SKM-1 treated with dmso at 0.1 percent for 144 hours (cell line): ENCODE results near the gene LKAAEAR1.
A peak's percentile ranks its signal among the peaks of the same experiment; 100 is the strongest.
"Not testable (repeated sequence)": the region's sequence is repeated elsewhere in the genome, so short reads cannot be mapped to it uniquely, and the experiment has no call there.

Source experiments
- DNase-seq: peaks from one replicate; lab custom pipeline; 2025; ENCODE audit not compliant: unreplicated experiment; lab: John Stamatoyannopoulos, UW

Gene LKAAEAR1

DNA sequence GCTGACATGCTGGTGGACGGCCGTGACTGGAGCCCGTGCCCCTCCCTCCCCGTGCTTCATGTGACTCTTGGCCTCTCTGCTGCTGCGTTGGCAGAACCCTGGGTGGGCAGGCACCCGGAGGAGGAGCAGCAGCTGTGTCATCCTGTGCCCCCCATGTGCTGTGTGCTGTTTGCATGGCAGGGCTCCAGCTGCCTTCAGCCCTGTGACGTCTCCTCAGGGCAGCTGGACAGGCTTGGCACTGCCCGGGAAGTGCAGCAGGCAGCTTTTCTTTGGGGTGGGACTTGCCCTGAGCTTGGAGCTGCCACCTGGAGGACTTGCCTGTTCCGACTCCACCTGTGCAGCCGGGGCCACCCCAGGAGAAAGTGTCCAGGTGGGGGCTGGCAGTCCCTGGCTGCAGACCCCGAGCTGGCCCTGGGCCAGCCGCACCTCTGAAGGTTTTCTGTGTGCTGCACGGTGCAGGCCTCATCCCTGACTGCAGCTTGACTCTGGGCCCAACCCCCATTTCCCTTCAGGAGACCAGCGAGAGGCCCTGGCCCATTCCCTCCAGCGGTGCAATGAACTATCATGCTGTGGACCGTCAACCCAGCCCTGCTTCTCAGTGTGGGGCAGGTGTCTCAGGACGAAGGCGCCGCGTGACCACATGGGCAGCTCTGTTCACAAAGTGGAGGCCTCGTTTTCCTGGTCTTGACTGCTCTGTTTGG lies 15.0 kb upstream of the LKAAEAR1 start:
- no peak for DNase-seq

GRCh38 chr20:64098471-64099013 lies 14.3 kb upstream of the LKAAEAR1 start:
- DNase-seq, result no peak

DNA sequence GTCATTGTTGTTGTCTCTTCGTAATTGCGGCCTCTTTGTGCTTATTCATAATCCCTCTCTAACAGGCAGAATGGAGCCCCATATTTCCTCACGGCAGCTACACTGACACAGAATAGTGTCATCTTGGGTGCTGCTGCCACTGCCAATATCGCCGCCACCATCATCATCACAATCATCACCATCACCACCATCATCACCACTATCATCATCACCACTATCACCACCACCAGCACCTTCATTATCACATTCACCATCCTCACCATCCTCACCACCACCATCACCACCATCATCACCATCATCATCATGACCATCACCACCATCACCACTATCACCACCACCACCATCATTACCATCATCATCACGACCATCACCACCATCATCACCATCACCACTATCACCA lies 12.3 kb upstream of the LKAAEAR1 start:
- no peak for DNase-seq

- DNase-seq, result no peak
These were observed 11.7 kb upstream of the LKAAEAR1 start for GRCh38 chr20:64095927-64096326.

DNA sequence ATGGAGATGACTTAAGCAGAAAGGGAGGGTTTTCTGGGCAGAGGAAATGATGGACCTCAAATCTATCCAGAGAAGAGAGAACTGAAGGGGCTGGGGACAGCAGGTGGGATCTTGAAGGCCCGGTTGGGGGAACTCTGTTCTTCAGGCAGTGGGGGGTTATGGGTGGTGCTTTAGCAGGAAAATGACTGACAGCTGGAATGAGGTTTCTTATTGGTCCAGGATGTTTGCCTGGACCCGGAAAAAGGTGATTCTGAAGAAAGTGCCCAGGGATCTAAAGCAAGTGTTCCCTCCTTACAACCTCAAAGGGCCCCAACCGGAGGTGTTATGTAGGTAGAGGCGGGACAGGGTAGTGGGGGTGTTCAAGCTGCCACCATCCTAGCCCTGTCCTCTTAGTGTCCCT lies 11.3 kb upstream of the LKAAEAR1 start:
- DNase-seq, result no peak

DNA sequence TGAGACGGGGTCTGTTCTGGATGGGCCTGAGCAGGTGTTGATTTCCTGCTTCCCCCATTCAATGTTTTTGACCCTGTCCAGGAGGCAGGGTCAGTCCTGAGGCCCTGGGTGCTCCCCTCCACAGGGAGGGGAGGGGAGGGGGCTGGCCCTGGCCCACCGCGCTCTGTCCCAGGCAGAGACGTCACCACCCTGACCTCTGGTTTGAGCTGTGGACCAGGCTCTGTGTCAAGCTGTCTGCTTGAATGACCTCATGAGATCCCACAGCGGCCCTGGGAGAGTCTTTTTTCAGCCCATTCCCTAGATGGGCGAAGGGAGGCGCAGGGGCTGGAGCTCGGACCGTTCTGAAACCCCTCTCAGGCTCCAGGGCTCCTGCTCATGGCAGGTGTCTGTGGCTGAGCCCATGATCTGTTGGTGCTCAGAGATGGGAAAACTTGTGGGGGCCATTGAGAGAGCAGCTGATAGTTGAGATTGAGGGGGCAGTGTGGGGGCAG lies 8.9 kb upstream of the LKAAEAR1 start:
- no peak for DNase-seq

DNA sequence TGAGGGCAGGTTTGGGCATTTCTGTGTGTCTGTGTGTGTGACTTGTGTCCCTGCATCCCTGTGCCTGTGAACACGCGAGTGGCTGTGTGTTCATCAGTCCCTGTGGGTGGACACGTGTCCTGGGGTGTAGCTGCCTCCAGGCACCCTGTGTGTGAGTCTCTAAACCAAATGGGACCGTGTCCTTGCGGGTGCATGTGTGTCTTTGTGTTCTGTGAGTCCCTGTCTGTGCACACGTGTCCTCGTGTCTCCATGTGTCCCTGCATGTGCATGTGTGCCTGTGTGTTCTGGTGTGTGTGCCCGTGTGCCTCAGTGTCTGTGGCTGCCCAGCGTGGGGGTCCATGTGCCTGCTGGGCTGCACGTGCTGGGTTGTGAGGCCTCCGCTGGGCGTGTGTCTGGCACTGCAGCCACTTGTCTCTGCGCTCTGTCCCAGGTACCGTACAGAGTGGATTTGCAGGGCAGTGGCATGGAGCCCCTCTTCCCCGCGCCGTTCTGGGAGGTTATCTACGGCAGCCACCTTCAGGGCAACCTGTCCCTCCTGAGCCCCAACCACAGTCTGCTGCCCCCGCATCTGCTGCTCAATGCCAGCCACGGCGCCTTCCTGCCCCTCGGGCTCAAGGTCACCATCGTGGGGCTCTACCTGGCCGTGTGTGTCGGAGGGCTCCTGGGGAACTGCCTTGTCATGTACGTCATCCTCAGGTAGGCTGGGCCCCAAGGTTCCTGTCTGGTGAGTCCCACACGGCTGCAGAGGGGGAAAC lies 8.2 kb upstream of the LKAAEAR1 start:
- no peak for DNase-seq

GRCh38 chr20:64091770-64092169 lies 7.6 kb upstream of the LKAAEAR1 start:
- no peak for DNase-seq

- no peak for DNase-seq
These were observed 7.1 kb upstream of the LKAAEAR1 start for GRCh38 chr20:64091340-64091739.

GRCh38 chr20:64090165-64090564 lies 6.0 kb upstream of the LKAAEAR1 start:
- DNase-seq, result no peak

DNA sequence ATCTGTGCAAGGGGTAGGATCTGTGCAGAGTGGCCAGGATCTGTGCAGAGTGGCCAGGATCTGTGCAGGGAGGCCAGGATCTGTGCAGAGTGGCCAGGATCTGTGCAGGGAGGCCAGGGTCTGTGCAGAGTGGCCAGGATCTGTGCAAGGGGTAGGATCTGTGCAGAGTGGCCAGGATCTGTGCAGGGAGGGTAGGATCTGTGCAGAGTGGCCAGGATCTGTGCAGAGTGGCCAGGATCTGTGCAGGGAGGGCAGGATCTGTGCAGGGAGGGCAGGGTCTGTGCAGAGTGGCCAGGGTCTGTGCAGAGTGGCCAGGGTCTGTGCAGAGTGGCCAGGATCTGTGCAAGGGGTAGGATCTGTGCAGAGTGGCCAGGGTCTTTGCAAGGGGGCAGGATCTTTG lies 4.4 kb upstream of the LKAAEAR1 start:
- not testable (repeated sequence) for DNase-seq

DNA sequence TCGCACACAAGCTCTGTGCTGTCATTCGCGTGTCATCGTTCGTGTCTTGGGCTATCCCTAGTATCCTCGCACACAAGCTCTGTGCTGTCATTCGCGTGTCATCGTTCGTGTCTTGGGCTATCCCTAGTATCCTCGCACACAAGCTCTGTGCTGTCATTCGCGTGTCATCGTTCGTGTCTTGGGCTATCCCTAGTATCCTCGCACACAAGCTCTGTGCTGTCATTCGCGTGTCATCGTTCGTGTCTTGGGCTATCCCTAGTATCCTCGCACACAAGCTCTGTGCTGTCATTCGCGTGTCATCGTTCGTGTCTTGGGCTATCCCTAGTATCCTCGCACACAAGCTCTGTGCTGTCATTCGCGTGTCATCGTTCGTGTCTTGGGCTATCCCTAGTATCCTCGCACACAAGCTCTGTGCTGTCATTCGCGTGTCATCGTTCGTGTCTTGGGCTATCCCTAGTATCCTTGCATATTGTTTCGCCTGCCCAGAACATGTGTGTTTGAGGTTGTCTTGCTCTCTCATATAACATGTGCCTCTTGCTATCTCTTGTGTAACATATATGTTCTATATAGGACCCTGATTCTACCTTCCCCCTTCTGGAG lies 3.1 kb upstream of the LKAAEAR1 start:
- not testable (repeated sequence) for DNase-seq

GRCh38 chr20:64086801-64087200 lies 2.6 kb upstream of the LKAAEAR1 start:
- no peak for DNase-seq

DNA sequence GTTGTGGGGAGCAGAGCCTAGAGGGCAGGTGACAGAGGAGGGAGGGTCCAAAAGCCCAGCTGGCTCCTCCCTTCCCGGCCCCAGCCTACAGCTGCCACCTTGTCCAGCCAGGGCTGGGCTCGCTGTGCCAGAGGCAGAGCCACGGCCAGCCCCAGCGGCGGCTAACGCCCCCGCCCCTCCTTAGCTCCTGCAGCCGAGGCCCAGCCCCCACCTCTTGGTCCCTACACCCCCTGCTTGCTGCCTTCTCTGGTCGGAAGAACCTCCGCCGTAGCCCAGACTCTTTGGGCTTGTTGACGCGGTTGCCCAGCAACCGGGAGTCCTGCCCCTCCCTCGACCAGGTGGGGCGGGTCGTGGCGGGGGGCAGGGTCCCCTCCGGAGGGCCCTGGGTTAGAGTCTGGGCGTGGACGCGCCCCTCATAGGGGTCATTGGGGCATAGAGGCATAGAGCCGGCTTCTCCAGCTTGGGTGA lies 521 bp upstream of the LKAAEAR1 start:
- DNase-seq, result no peak

GRCh38 chr20:64083378-64083803 lies 807 bp downstream of the LKAAEAR1 start:
- DNase-seq, result peak; percentile 68

DNA sequence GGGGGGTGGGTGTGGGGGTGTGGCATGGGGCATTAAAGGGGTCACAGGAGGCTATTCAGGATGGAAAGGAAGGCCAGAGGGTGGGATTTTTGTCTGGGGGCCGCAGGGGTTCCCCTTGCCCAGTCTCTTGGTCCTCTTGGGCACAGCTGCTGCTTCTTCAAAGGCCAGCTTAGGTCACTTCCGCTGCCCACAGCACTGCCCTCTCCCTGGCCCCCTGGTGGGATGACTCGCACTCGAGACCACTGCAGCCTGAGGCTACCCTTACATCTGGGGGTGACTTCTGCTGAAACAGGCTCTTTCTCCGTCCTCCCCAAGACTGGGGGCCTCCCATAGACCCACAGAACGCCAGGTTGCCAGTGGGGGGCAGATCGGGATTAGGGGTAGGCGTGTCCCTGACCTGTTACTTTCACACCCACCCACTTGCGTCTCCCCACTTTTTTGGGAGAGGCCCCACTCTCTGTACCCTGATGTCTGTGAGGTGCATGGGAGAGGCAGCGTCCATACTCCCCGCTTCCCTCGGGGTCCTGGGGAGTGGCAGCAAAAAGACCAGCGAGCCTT lies 1.3 kb downstream of the LKAAEAR1 start:
- no peak for DNase-seq

DNA sequence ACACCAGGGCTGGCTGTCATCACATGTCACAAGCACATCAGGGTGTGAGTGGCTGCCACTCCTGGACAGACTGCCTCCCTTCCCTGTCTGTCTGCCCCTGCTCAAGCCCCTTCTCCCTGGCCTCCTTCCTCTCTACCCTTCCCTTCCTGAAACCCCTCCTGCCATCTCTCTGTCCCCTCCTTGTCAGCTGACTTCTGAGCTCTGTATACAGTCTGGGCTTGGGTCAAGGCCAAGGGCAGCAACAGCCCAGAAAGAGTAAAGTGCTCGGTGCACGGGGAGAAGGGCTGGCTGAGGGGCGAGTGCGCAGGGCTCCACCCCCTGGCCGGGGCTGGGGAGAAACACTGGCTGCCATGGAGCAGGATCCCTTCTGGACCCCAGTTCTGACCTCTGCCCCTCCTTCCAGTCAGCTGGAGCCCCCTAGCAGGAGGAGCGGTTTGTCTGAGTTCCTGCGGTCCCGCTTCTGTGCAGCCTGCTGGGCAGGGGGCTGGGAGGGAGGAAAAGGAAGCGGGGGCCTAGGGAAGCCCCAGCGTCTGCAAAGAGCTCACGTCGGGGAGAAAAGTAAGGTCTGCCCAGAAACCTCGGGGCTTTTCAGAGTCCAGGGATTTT lies 2.0 kb downstream of the LKAAEAR1 start:
- DNase-seq, result no peak

- DNase-seq, result no peak
These were observed 2.6 kb downstream of the LKAAEAR1 start for GRCh38 chr20:64081624-64081964.

- DNase-seq, result no peak
These were observed 3.2 kb downstream of the LKAAEAR1 start for GRCh38 chr20:64080813-64081623.
